GM19455 (cell line): ENCODE results near the gene CCNQ.

Experiments used
- ATAC-seq: cut with Tn5 transposase; IDR thresholded peaks from one replicate; pipeline ENCODE4 v1.9.1; 2021; ENCODE audit not compliant: unreplicated experiment

The CCNQ gene

GRCh38 chrX:153598541-153599191 is at the start of gene CCNQ:
CCNQ (minus strand) TSS chrX:153599139; CDS start chrX:153599073, 66 bp downstream.
- peak; percentile 48 for ATAC-seq

GRCh38 chrX:153647461-153648357 is 48.8 kb upstream of the CCNQ start:
- ATAC-seq: no peak

GRCh38 chrX:153646620-153647373 is 47.9 kb upstream of the CCNQ start, which contains the start of gene DUSP9:
DUSP9 (plus strand) TSS chrX:153647203; CDS start chrX:153647954, 751 bp downstream.
- ATAC-seq: no peak

- ATAC-seq: no peak
Observed at GRCh38 chrX:153645921-153646488, 47.1 kb upstream of the CCNQ start.

- no peak for ATAC-seq
Observed at GRCh38 chrX:153645151-153645550, 46.2 kb upstream of the CCNQ start.

- ATAC-seq: no peak
Observed at GRCh38 chrX:153644356-153645125, 45.6 kb upstream of the CCNQ start.

- no peak for ATAC-seq
Observed at GRCh38 chrX:153643431-153644351, 44.8 kb upstream of the CCNQ start.

GRCh38 chrX:153642655-153643430 is 43.9 kb upstream of the CCNQ start:
- no peak for ATAC-seq

GRCh38 chrX:153642051-153642654 is 43.2 kb upstream of the CCNQ start:
- no peak for ATAC-seq

GRCh38 chrX:153641627-153642026 is 42.7 kb upstream of the CCNQ start:
- ATAC-seq: no peak

GRCh38 chrX:153640736-153641575 is 42.0 kb upstream of the CCNQ start:
- ATAC-seq: no peak

- ATAC-seq: no peak
Observed at GRCh38 chrX:153640045-153640686, 41.2 kb upstream of the CCNQ start.

- ATAC-seq: no peak
Observed at GRCh38 chrX:153639177-153640044, 40.5 kb upstream of the CCNQ start.

GRCh38 chrX:153638436-153639176 is 39.7 kb upstream of the CCNQ start:
- ATAC-seq: no peak

- ATAC-seq: no peak
Observed at GRCh38 chrX:153638041-153638371, 39.1 kb upstream of the CCNQ start.
